Measurements from ENCODE around the gene CHRNB4. TPM values are rescaled to one million over a fixed set of nuclear protein-coding genes. Genes with fewer than 3 reads are reported as not detected.

CHRNB4 gene
- total RNA-seq, 6 experiments from 2014 or later: 0.53 TPM; not detected in 5

GRCh38 chr15:78618064-78618463 lies 22.9 kb downstream of the CHRNB4 start:
- no peak overlapping the region for H3K4me3 ChIP-seq
- TF ChIP-seq POLR2A (IDR thresholded peaks at IDR 0.05) (no peak), CTCF (IDR thresholded peaks at IDR 0.05) (no peak)
- H3K36me3 ChIP-seq: no peaks in the 10 kb centered on the region
- ATAC-seq (no peak), DNase-seq (no peak)
- no peaks in the 10 kb centered on the region for H3K9me3 ChIP-seq
- intact Hi-C loops (cut with DNase I): no loop called here
- peaks cover 0 to 4% (median 0%) of the 10 kb centered on the region in 4 donors for H3K4me1 ChIP-seq
- 50% methylated on average over 1 of the region's 8 CpGs for WGBS (ENCODE audit: insufficient coverage, low coverage, low lambda C conversion rate, missing lambda C conversion rate)
- H3K27ac ChIP-seq: no peak overlapping the region
- H3K27me3 ChIP-seq: peaks cover 0 to 17% of the 10 kb centered on the region in 2 donors

- H3K27me3 ChIP-seq: peaks cover 0 to 17% of the 10 kb centered on the region in 2 donors
- ATAC-seq (no peak), DNase-seq (no peak)
- TF ChIP-seq POLR2A (IDR thresholded peaks at IDR 0.05) (no peak), CTCF (IDR thresholded peaks at IDR 0.05) (no peak)
- no peak overlapping the region for H3K4me3 ChIP-seq
- no peaks in the 10 kb centered on the region for H3K9me3 ChIP-seq
- WGBS (ENCODE audit: insufficient coverage, low coverage, low lambda C conversion rate, missing lambda C conversion rate): 50% methylated on average over 1 of the region's 5 CpGs
- no peaks in the 10 kb centered on the region for H3K36me3 ChIP-seq
- H3K27ac ChIP-seq: no peak overlapping the region
- intact Hi-C loops (cut with DNase I): no loop called here
- H3K4me1 ChIP-seq: peaks cover 0 to 4% (median 0%) of the 10 kb centered on the region in 4 donors
Measured at GRCh38 chr15:78617516-78617915, 23.5 kb downstream of the CHRNB4 start.

- Histone ChIP-seq H3K27ac (no peak overlapping the region), H3K4me3 (no peak overlapping the region), H3K27me3 (peaks cover 0 to 17% of the 10 kb centered on the region in 2 donors), H3K36me3 (no peaks in the 10 kb centered on the region), H3K4me1 (peaks cover 0 to 4% (median 0%) of the 10 kb centered on the region in 4 donors), H3K9me3 (no peaks in the 10 kb centered on the region)
- TF ChIP-seq POLR2A (IDR thresholded peaks at IDR 0.05) (no peak), CTCF (IDR thresholded peaks at IDR 0.05) (no peak)
- ATAC-seq: no peak
- intact Hi-C loops (cut with DNase I): no loop called here
- 52% methylated on average over 3 of the region's 7 CpGs for WGBS (ENCODE audit: insufficient coverage, low coverage, low lambda C conversion rate, missing lambda C conversion rate)
- no peak for DNase-seq
Measured at GRCh38 chr15:78617076-78617475, 23.9 kb downstream of the CHRNB4 start.

GRCh38 chr15:78616506-78616905 lies 24.5 kb downstream of the CHRNB4 start:
- DNase-seq: no peak
- WGBS (ENCODE audit: insufficient coverage, low coverage, low lambda C conversion rate, missing lambda C conversion rate): 90% methylated on average over 2 of the region's 2 CpGs

More at GRCh38 chr15:78616506-78616905, 24.5 kb downstream of the CHRNB4 start:
- H3K4me3 ChIP-seq: no peak overlapping the region
- H3K4me1 ChIP-seq: peaks cover 0 to 4% (median 0%) of the 10 kb centered on the region in 4 donors
- H3K27ac ChIP-seq: no peak overlapping the region
- intact Hi-C loops (cut with DNase I): no loop called here
- no peaks in the 10 kb centered on the region for H3K9me3 ChIP-seq
- H3K27me3 ChIP-seq: peaks cover 0 to 17% of the 10 kb centered on the region in 2 donors
- no peaks in the 10 kb centered on the region for H3K36me3 ChIP-seq
- TF ChIP-seq POLR2A (IDR thresholded peaks at IDR 0.05): no peak
- TF ChIP-seq CTCF (IDR thresholded peaks at IDR 0.05): no peak
- ATAC-seq: peak in 1 of 4 donors; percentile 20

Measured in right lobe of liver (tissue), 6 donors.